HG02852 (cell line): ENCODE data around the gene TBX10.

ENCODE experiments used
- ATAC-seq: cut with Tn5 transposase; IDR thresholded peaks from one replicate; pipeline ENCODE4 v1.9.1; 2021; ENCODE audit warnings: mild to moderate bottlenecking, moderate library complexity; ENCODE audit not compliant: unreplicated experiment

TBX10 gene

GRCh38 chr11:67617243-67617953, 22.2 kb downstream of the TBX10 start:
- no peak for ATAC-seq

DNA sequence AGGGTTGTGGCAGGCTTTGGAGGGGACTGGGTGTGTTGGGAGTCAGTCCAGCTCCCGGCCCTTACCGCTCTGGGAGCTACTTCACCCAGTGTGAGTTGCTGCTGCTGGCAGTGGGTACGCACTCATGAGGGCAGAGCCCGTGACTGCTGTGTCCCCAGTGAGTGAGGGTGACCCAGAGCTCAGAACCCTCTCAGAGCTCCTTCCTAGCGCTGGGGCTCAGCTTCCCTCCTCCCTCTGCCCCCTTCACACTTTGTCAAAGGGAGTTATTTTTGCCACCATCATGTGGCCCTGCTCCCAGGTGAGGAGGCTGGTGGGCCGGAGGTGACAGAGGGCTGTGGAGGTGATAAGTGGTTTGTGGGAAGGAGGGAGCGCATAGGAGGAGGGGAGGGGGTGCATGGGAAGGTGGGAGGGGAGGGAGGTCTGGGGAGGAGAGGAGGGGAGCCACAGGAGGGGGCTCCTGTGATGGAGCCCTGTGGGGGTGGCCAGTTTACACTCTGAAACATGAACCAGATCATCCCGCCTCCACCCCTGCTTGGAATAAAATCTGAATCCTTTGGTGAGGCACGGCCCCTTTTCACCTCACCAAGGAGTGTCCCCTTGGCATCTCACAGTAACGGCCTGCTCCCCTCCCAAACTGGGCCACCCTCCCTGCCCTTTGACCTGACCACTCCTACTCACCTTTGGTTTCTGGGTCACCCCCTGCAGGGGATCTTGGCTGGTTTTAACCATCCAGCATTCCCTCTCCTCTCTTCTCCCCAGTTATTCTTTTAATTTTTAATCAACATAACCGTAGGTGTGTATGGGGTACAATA, 22.9 kb downstream of the TBX10 start:
- ATAC-seq: no peak

- no peak for ATAC-seq
Measured at GRCh38 chr11:67615728-67616430, 23.7 kb downstream of the TBX10 start.

- no peak for ATAC-seq
Measured at GRCh38 chr11:67614730-67615714, 24.5 kb downstream of the TBX10 start.

GRCh38 chr11:67613960-67614715, 25.4 kb downstream of the TBX10 start:
- peak; percentile 84 for ATAC-seq

DNA sequence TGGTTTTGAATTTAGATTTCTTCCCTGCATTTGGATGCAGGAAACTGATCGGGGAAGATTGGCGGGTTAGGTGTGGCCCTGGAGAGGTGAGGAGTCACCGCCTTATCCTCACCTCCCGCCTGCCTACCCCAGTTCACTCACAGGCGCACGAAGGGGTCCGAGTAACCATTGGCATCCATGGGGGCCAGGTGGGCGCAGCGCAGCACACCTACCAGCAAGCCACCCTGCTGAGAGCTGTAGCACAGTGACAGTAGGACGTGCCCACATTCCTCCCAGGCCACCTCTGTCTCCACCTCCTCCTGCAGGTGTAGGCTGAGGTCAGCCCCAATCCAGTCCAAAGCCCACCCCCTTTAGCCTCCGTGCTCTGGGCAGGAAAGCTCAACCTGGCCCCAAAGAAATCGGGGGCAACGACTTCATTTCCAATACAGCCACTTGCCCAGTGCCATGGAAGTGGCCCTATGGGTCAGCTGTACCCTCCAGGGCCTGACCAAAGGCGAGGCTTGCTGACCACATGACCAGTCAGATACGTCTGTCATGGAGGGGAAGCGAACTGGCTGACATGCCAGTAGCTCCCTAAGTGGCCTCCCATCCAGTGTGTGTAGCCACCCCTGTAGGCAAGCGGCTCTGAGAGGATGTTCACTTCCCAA, 26.1 kb downstream of the TBX10 start:
- no peak for ATAC-seq

GRCh38 chr11:67612751-67613150, 26.8 kb downstream of the TBX10 start:
- no peak for ATAC-seq

GRCh38 chr11:67611704-67612587, 27.6 kb downstream of the TBX10 start:
- no peak for ATAC-seq

GRCh38 chr11:67611165-67611564, 28.4 kb downstream of the TBX10 start:
- ATAC-seq: no peak

DNA sequence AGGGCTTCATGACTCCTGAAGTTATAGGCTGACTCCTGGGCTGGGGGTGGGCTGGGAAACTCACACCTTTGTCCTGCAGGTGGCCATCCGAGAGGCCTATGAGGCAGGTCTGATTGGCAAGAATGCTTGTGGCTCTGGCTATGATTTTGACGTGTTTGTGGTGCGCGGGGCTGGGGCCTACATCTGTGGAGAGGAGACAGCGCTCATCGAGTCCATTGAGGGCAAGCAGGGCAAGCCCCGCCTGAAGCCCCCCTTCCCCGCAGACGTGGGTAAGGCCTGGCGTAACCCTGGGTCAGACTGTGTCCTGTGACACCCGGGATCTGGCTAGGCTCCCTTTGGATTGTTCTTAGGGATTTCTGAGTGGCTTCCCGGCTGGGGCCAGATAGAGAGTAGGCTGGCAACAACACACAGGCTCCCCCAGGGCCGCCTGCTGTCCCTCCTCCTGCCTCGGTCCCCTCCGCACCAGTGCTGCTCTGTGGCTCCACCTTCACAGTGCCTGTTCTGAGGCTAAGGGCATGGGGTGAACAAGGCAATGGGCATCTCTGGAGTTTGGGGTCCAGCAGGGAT, 29.2 kb downstream of the TBX10 start:
- no peak for ATAC-seq

GRCh38 chr11:67609316-67609715, 30.2 kb downstream of the TBX10 start:
- no peak for ATAC-seq

DNA sequence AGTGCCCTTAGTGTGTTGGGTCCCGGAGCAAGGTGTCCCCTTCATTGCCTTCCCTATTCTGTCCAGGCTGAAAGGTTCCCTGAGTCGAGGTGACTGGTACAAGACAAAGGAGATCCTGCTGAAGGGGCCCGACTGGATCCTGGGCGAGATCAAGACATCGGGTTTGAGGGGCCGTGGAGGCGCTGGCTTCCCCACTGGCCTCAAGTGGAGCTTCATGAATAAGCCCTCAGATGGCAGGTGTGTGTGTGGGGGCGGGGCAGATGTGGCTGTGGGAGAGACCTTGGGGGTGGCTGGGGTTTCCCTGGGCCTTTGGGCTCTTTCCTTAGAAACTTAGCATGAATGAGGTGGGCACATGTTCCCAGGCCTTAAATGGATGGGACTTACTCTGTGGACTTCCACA, 31.1 kb downstream of the TBX10 start:
- no peak for ATAC-seq

DNA sequence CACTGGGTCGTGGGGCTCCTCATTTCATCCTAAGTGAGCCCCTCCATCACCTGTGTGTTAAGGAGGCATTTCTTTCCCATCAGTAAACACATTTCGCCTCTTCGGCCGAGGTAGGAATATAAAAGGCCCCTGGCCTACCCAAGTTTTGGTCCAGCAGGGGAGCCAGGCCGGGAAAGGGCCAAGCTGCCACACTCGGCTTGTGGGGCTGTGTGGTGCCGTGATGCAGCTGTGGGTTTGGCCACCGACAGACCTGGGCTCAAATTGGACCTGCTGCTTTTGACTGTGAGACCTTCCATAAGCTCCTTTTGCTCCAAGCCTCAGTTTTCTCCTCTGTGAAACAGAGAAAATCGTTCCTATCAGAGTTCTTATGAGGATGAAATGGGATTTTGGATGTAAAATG, 32.1 kb downstream of the TBX10 start:
- ATAC-seq: no peak

GRCh38 chr11:67606492-67607295, 32.9 kb downstream of the TBX10 start, which contains the start of gene NDUFV1:
Gene NDUFV1, plus strand, starts transcription at chr11:67606936. Its CDS starts 69 bp downstream, at chr11:67607005.
- ATAC-seq: peak; percentile 92

DNA sequence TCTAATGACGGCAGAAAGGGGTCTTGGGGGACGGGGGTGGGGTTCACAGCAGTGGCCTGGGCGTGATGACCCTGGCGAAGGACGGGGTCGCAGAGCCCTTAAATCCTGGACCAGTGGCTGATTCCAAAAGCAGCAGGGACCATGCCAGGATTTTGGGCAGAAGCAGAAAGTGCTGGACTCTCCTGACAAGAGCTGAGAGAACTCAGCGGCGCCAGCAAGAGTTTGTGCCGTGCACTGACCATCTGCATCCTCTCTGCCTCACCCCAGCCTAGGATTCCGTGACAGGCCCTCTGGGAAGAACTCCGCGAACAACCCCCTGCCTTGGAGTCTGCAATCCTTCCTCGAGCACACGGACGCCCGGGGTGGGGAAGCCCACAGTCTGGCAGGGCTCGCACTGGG, 33.5 kb downstream of the TBX10 start:
- no peak for ATAC-seq

DNA sequence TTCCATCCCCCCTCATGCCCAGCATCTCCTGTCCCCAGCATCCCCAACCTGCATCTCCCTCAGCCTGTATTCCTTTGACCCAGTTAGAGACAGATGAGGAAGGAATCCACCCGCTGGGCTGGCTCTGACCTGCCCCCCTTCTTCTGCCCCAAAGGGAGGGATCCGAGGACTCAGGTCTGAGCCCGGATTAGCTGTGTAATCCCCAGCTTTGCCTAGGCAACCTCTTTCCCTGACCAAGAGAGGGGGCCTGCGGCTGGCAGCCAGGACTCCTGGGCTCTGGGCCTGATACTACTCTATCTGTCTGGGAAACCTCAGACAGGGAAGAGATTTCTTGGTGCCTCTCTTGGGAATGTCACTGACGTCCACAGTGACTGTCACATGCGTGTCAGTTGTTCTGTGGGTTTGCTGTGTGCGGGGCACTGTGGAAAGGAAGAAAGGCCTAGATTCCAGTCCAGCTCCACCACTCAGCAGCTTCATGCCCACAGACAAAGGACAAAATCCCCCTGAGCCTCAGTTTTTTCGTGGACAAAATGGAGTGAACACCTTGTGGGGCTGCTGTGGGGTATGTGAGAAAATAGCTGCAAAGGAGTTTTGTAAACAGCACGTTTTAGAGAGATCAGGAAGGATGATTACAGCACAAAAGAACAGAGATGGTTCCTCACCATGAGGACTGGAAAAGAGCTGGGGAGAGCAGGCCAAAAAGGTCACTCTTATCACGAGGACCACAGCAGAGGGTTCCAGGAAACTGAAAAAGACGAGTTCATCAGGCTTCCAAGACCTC, 34.1 kb downstream of the TBX10 start:
- ATAC-seq: no peak
